NCI-H2227 (cell line): ENCODE measurements around the gene MBNL1.

Experiments used
- DNase-seq: peaks from one replicate; lab custom pipeline; 2025; ENCODE audit not compliant: unreplicated experiment; lab: John Stamatoyannopoulos, UW

Gene MBNL1

GRCh38 chr3:152252755-152253154 is 16.0 kb upstream of the MBNL1 start:
- no peak for DNase-seq

GRCh38 chr3:152253514-152253913 is 15.2 kb upstream of the MBNL1 start:
- no peak for DNase-seq

GRCh38 chr3:152254041-152254440 is 14.7 kb upstream of the MBNL1 start:
- no peak for DNase-seq

- DNase-seq, result no peak
Measured at GRCh38 chr3:152255290-152255689, 13.4 kb upstream of the MBNL1 start.

GRCh38 chr3:152256851-152257562 is 11.7 kb upstream of the MBNL1 start:
- no peak for DNase-seq

GRCh38 chr3:152257563-152258035 is 11.1 kb upstream of the MBNL1 start:
- DNase-seq, result no peak

GRCh38 chr3:152258448-152259393 is 10.0 kb upstream of the MBNL1 start:
- no peak for DNase-seq

- DNase-seq, result no peak
Measured at GRCh38 chr3:152259468-152259867, 9.3 kb upstream of the MBNL1 start.

- DNase-seq, result no peak
Measured at GRCh38 chr3:152260026-152260425, 8.7 kb upstream of the MBNL1 start.

GRCh38 chr3:152260529-152260928 is 8.2 kb upstream of the MBNL1 start:
- no peak for DNase-seq

- DNase-seq, result no peak
Measured at GRCh38 chr3:152261329-152261728, 7.4 kb upstream of the MBNL1 start.

GRCh38 chr3:152263711-152264110 is 5.0 kb upstream of the MBNL1 start:
- no peak for DNase-seq

GRCh38 chr3:152264378-152264777 is 4.4 kb upstream of the MBNL1 start:
- no peak for DNase-seq

- DNase-seq, result no peak
Measured at GRCh38 chr3:152266221-152266995, 2.3 kb upstream of the MBNL1 start.

- no peak for DNase-seq
Measured at GRCh38 chr3:152267831-152268554, 736 bp upstream of the MBNL1 start.

- DNase-seq, result peak; percentile 78
Measured at GRCh38 chr3:152269056-152269830, 514 bp downstream of the MBNL1 start.

GRCh38 chr3:152269831-152270734 is 1.4 kb downstream of the MBNL1 start:
- DNase-seq, result peak; percentile 57

GRCh38 chr3:152270937-152271336 is 2.2 kb downstream of the MBNL1 start:
- DNase-seq, result no peak
